ENCODE measurements around the gene SLC1A2. TPM values are rescaled to one million over a fixed set of nuclear protein-coding genes. Genes with fewer than 3 reads are reported as not detected.

The SLC1A2 gene
- total and polyA plus RNA-seq, 8 donors = 0.89 to 31.8 (median 18.9) TPM

GRCh38 chr11:35354644-35355043, 64.7 kb downstream of the SLC1A2 start:
- intact Hi-C loops (cut with DNase I) = no loop called here
- no peak overlapping the region for H3K4me3 ChIP-seq
- no peaks in the 10 kb centered on the region for H3K27me3 ChIP-seq
- TF ChIP-seq CTCF (IDR thresholded peaks at IDR 0.05) = no peak
- no peaks in the 10 kb centered on the region for H3K9me3 ChIP-seq
- H3K4me1 ChIP-seq = peaks cover 0 to 9% of the 10 kb centered on the region in 2 donors
- H3K27ac ChIP-seq = no peak overlapping the region
- no peak for DNase-seq
- no peaks in the 10 kb centered on the region for H3K36me3 ChIP-seq
- no peak for ATAC-seq

- no peak for DNase-seq
- intact Hi-C loops (cut with DNase I) = no loop called here
- Histone ChIP-seq H3K36me3 (no peaks in the 10 kb centered on the region), H3K4me1 (peaks cover 0 to 9% of the 10 kb centered on the region in 2 donors), H3K27ac (no peak overlapping the region), H3K4me3 (no peak overlapping the region), H3K27me3 (no peaks in the 10 kb centered on the region), H3K9me3 (no peaks in the 10 kb centered on the region)
- TF ChIP-seq CTCF (IDR thresholded peaks at IDR 0.05) = no peak
- peak; percentile 46 for ATAC-seq
Measured at GRCh38 chr11:35352077-35352888, 67.1 kb downstream of the SLC1A2 start.

GRCh38 chr11:35349897-35350296, 69.5 kb downstream of the SLC1A2 start:
- intact Hi-C loops (cut with DNase I) = no loop called here
- H3K4me3 ChIP-seq = no peak overlapping the region

GRCh38 chr11:35348898-35349687, 70.3 kb downstream of the SLC1A2 start:
- intact Hi-C loops (cut with DNase I) = no loop called here
- no peak overlapping the region for H3K27ac ChIP-seq
- no peak for ATAC-seq

More at GRCh38 chr11:35349897-35350296, 69.5 kb downstream of the SLC1A2 start:
- H3K36me3 ChIP-seq = no peaks in the 10 kb centered on the region
- no peak overlapping the region for H3K27ac ChIP-seq
- H3K27me3 ChIP-seq = no peaks in the 10 kb centered on the region
- no peak for TF ChIP-seq CTCF (IDR thresholded peaks at IDR 0.05)
- no peak for ATAC-seq
- H3K9me3 ChIP-seq = no peaks in the 10 kb centered on the region
- no peak for DNase-seq
- peaks cover 0 to 16% of the 10 kb centered on the region in 2 donors for H3K4me1 ChIP-seq

More at GRCh38 chr11:35348898-35349687, 70.3 kb downstream of the SLC1A2 start:
- H3K4me3 ChIP-seq = no peak overlapping the region
- no peaks in the 10 kb centered on the region for H3K27me3 ChIP-seq
- no peak for TF ChIP-seq CTCF (IDR thresholded peaks at IDR 0.05)
- DNase-seq = no peak
- peaks cover 0 to 24% of the 10 kb centered on the region in 2 donors for H3K4me1 ChIP-seq
- no peaks in the 10 kb centered on the region for H3K9me3 ChIP-seq
- no peaks in the 10 kb centered on the region for H3K36me3 ChIP-seq
